WI38 (cell line): ENCODE measurements around the gene REPIN1.

ENCODE experiments used
- H3K4me3 ChIP-seq: 2 replicates; pipeline ENCODE4 v1.5.1; 2011; ENCODE audit warnings: low read depth, mild to moderate bottlenecking, control low read depth, low read length
- CTCF ChIP-seq: IDR thresholded peaks from 2 replicates; pipeline ENCODE4 v1.5.1; 2012; ENCODE audit warnings: low read depth, mild to moderate bottlenecking, control low read depth, low read length

The REPIN1 gene

GRCh38 chr7:150406312-150406566, 37.6 kb downstream of the REPIN1 start:
- TF ChIP-seq CTCF: no peak
- H3K4me3 ChIP-seq: peak overlapping the region; percentile 64

GRCh38 chr7:150406567-150407421, 38.2 kb downstream of the REPIN1 start:
- TF ChIP-seq CTCF: no peak
- H3K4me3 ChIP-seq: peak overlapping the region; percentile 64; the same call in 1 of the 2 replicates

- TF ChIP-seq CTCF: no peak
- H3K4me3 ChIP-seq: no peak overlapping the region
Measured at GRCh38 chr7:150407588-150408392, 39.2 kb downstream of the REPIN1 start.

GRCh38 chr7:150408393-150409299, 40.0 kb downstream of the REPIN1 start:
- no peak for TF ChIP-seq CTCF
- H3K4me3 ChIP-seq: no peak overlapping the region

- no peak overlapping the region for H3K4me3 ChIP-seq
- no peak for TF ChIP-seq CTCF
Measured at GRCh38 chr7:150409300-150410030, 40.8 kb downstream of the REPIN1 start.

GRCh38 chr7:150410131-150410530, 41.5 kb downstream of the REPIN1 start:
- no peak overlapping the region for H3K4me3 ChIP-seq
- no peak for TF ChIP-seq CTCF
